CD4-positive, alpha-beta T cell treated with Interferon gamma for 1 hour (primary cell): Measurements from ENCODE around the gene PAK1.
"Not testable (repeated sequence)": the region's sequence is repeated elsewhere in the genome, so short reads cannot be mapped to it uniquely, and the experiment has no call there.

ENCODE experiments used
- DNase-seq: peaks from one replicate; pipeline ENCODE4 v3.0.0-alpha.2; 2020

The PAK1 gene

GRCh38 chr11:77473801-77474683, at the start of gene PAK1:
PAK1 (minus strand) TSS chr11:77474094; CDS start chr11:77392520, 81,574 bp downstream.
- peak; percentile 96 for DNase-seq

GRCh38 chr11:77522215-77522614, 48.3 kb upstream of the PAK1 start:
- DNase-seq = no peak

GRCh38 chr11:77519847-77520246, 46.0 kb upstream of the PAK1 start:
- DNase-seq = no peak

GRCh38 chr11:77518471-77518870, 44.6 kb upstream of the PAK1 start:
- DNase-seq = no peak

GRCh38 chr11:77517753-77518152, 43.9 kb upstream of the PAK1 start:
- DNase-seq = no peak

- no peak for DNase-seq
Measured at GRCh38 chr11:77517226-77517625, 43.3 kb upstream of the PAK1 start.

GRCh38 chr11:77515483-77515882, 41.6 kb upstream of the PAK1 start:
- no peak for DNase-seq

- no peak for DNase-seq
Measured at GRCh38 chr11:77515063-77515462, 41.2 kb upstream of the PAK1 start.

- peak; percentile 8 for DNase-seq
Measured at GRCh38 chr11:77512092-77512491, 38.2 kb upstream of the PAK1 start.

- no peak for DNase-seq
Measured at GRCh38 chr11:77510851-77511250, 37.0 kb upstream of the PAK1 start.

- DNase-seq = no peak
Measured at GRCh38 chr11:77510095-77510494, 36.2 kb upstream of the PAK1 start.

- DNase-seq = no peak
Measured at GRCh38 chr11:77508019-77508418, 34.1 kb upstream of the PAK1 start.

GRCh38 chr11:77506857-77507256, 33.0 kb upstream of the PAK1 start:
- DNase-seq = no peak

- no peak for DNase-seq
Measured at GRCh38 chr11:77505956-77506355, 32.1 kb upstream of the PAK1 start.

- no peak for DNase-seq
Measured at GRCh38 chr11:77503006-77503405, 29.1 kb upstream of the PAK1 start.

- no peak for DNase-seq
Measured at GRCh38 chr11:77502346-77502905, 28.5 kb upstream of the PAK1 start.

- DNase-seq = no peak
Measured at GRCh38 chr11:77501758-77502157, 27.9 kb upstream of the PAK1 start.

- no peak for DNase-seq
Measured at GRCh38 chr11:77497368-77497767, 23.5 kb upstream of the PAK1 start.

GRCh38 chr11:77495526-77495925, 21.6 kb upstream of the PAK1 start:
- DNase-seq = no peak

- not testable (repeated sequence) for DNase-seq
Measured at GRCh38 chr11:77490035-77490434, 16.1 kb upstream of the PAK1 start.

- no peak for DNase-seq
Measured at GRCh38 chr11:77487790-77488189, 13.9 kb upstream of the PAK1 start.

- no peak for DNase-seq
Measured at GRCh38 chr11:77479746-77480352, 6.0 kb upstream of the PAK1 start.

- no peak for DNase-seq
Measured at GRCh38 chr11:77475206-77475605, 1.3 kb upstream of the PAK1 start.

GRCh38 chr11:77474684-77475060, 778 bp upstream of the PAK1 start:
- no peak for DNase-seq
